Activated B cell treated with CpG ODN at 0.5 μM for 24 hours (primary cell): ENCODE results near the gene OAF. TPM values are rescaled to one million over a fixed set of nuclear protein-coding genes. Genes with fewer than 3 reads are reported as not detected.
"Not testable (repeated sequence)": the region's sequence is repeated elsewhere in the genome, so short reads cannot be mapped to it uniquely, and the experiment has no call there.

Experiments used
- ATAC-seq: fragments of 200-7000 bp; cut with Tn5 transposase; one replicate; pipeline ENCODE4 v1.10.0; 2021; ENCODE audit warnings: low read depth, mild to moderate bottlenecking, moderate library complexity
- CTCF ChIA-PET: fragments of 350-600 bp; sonication (Branson Sonifier 250); formaldehyde crosslinking; loops from one replicate; lab custom pipeline; 2021; ENCODE audit warnings: antibody characterized with exemption; lab: Charles Lee
- POLR2A ChIA-PET: fragments of 350-600 bp; sonication (Branson Sonifier 250); formaldehyde crosslinking; loops from one replicate; lab custom pipeline; 2021; ENCODE audit warnings: antibody characterized with exemption; lab: Charles Lee
- DNase-seq: peaks from one replicate; pipeline ENCODE4 v3.0.0; 2022
- H3K27ac Mint-ChIP-seq: one replicate; pipeline ENCODE4 v1.8.0; 2020; ENCODE audit warnings: mixed read lengths
- H3K27me3 Mint-ChIP-seq: one replicate; pipeline ENCODE4 v1.8.0; 2021; ENCODE audit warnings: mixed read lengths
- H3K36me3 Mint-ChIP-seq: one replicate; pipeline ENCODE4 v1.8.0; 2021; ENCODE audit warnings: low read depth, mixed read lengths
- H3K4me1 Mint-ChIP-seq: one replicate; pipeline ENCODE4 v1.8.0; 2021; ENCODE audit warnings: mixed read lengths
- H3K4me3 Mint-ChIP-seq: one replicate; pipeline ENCODE4 v1.8.0; 2020; ENCODE audit warnings: mild to moderate bottlenecking, mixed read lengths
- H3K9me3 Mint-ChIP-seq: one replicate; pipeline ENCODE4 v1.8.0; 2020; ENCODE audit warnings: mixed read lengths
- CTCF ChIP-seq: fragments of 200-600 bp; IDR thresholded peaks from one replicate; pipeline ENCODE4 v1.8.0; 2022; ENCODE audit warnings: antibody characterized with exemption, mild to moderate bottlenecking
- intact Hi-C: fragments of 100-400 bp; cut with micrococcal nuclease; formaldehyde crosslinking; loops from one replicate; pipeline ENCODE4 v1.15.1; 2024
- total RNA-seq: library from RNA; stranded (reverse); gene quantifications from 2 replicates; pipeline ENCODE4 v1.2.3, GENCODE V29; 2022

OAF gene
- total RNA-seq, 1 donor from 2014 or later = 0.78 TPM

- ChIA-PET CTCF (no interaction called here), POLR2A (no interaction called here)
- ATAC-seq = no peak
- Mint-ChIP-seq H3K27ac (no peak overlapping the region), H3K4me3 (no peak overlapping the region), H3K36me3 (no peaks in the 10 kb centered on the region), H3K9me3 (no peaks in the 10 kb centered on the region), H3K4me1 (peaks cover 8% of the 10 kb centered on the region), H3K27me3 (peaks cover 46% of the 10 kb centered on the region)
- no peak for TF ChIP-seq CTCF
- intact Hi-C loops = no loop called here
- DNase-seq = no peak
Measured at GRCh38 chr11:120173807-120174206, 37.0 kb upstream of the OAF start.

- no peaks in the 10 kb centered on the region for H3K9me3 Mint-ChIP-seq
- ATAC-seq (no peak), DNase-seq (no peak)
- intact Hi-C loops = no loop called here
- peaks cover 41% of the 10 kb centered on the region for H3K27me3 Mint-ChIP-seq
- H3K4me3 Mint-ChIP-seq = no peak overlapping the region
- H3K4me1 Mint-ChIP-seq = peaks cover 4% of the 10 kb centered on the region
- H3K36me3 Mint-ChIP-seq = no peaks in the 10 kb centered on the region
- no peak overlapping the region for H3K27ac Mint-ChIP-seq
- POLR2A ChIA-PET = no interaction called here
- CTCF ChIA-PET = no interaction called here
- no peak for TF ChIP-seq CTCF
Measured at GRCh38 chr11:120174866-120175265, 36.0 kb upstream of the OAF start.

GRCh38 chr11:120178561-120179056 lies 32.2 kb upstream of the OAF start:
- Mint-ChIP-seq H3K27ac (no peak overlapping the region), H3K9me3 (no peaks in the 10 kb centered on the region), H3K27me3 (peaks cover 13% of the 10 kb centered on the region), H3K36me3 (no peaks in the 10 kb centered on the region), H3K4me1 (no peaks in the 10 kb centered on the region), H3K4me3 (no peak overlapping the region)
- no peak for TF ChIP-seq CTCF
- intact Hi-C loops = no loop called here
- ChIA-PET POLR2A (no interaction called here), CTCF (no interaction called here)
- DNase-seq = no peak
- ATAC-seq = no peak

GRCh38 chr11:120179057-120179672 lies 31.7 kb upstream of the OAF start:
- no peak overlapping the region for H3K27ac Mint-ChIP-seq
- no peak for TF ChIP-seq CTCF
- peaks cover 9% of the 10 kb centered on the region for H3K27me3 Mint-ChIP-seq
- no peaks in the 10 kb centered on the region for H3K9me3 Mint-ChIP-seq
- DNase-seq (no peak), ATAC-seq (no peak)
- H3K36me3 Mint-ChIP-seq = no peaks in the 10 kb centered on the region
- ChIA-PET CTCF (no interaction called here), POLR2A (no interaction called here)
- H3K4me3 Mint-ChIP-seq = no peak overlapping the region
- H3K4me1 Mint-ChIP-seq = no peaks in the 10 kb centered on the region
- intact Hi-C loops = no loop called here

GRCh38 chr11:120180063-120180462 lies 30.8 kb upstream of the OAF start:
- ATAC-seq, intact Hi-C loops, H3K27me3 Mint-ChIP-seq, H3K36me3 Mint-ChIP-seq, H3K4me1 Mint-ChIP-seq, DNase-seq, POLR2A ChIA-PET, H3K4me3 Mint-ChIP-seq, H3K9me3 Mint-ChIP-seq, H3K27ac Mint-ChIP-seq, CTCF ChIA-PET: not testable (repeated sequence)
